Parathyroid adenoma (tissue), 2 donors: Measurements from ENCODE around the gene STRN.
"Not testable (repeated sequence)": the region's sequence is repeated elsewhere in the genome, so short reads cannot be mapped to it uniquely, and the experiment has no call there.

Source experiments
- H2AFZ ChIP-seq: fragments of 300-600 bp; sonication (generic); one replicate; pipeline ENCODE4 v1.7.0; 2017; ENCODE audit warnings: antibody characterized with exemption, mild to moderate bottlenecking
- H3K27ac ChIP-seq: fragments of 300-600 bp; sonication (generic); one replicate; pipeline ENCODE4 v1.7.0; 2017
- H3K27me3 ChIP-seq: fragments of 300-600 bp; sonication (generic); one replicate; pipeline ENCODE4 v1.7.0; 2017; ENCODE audit warnings: low read length; ENCODE audit not compliant: control insufficient read depth, insufficient read depth
- H3K36me3 ChIP-seq: fragments of 300-600 bp; sonication (generic); one replicate; pipeline ENCODE4 v1.7.0; 2017; ENCODE audit warnings: low read length; ENCODE audit not compliant: control insufficient read depth, insufficient read depth
- H3K4me1 ChIP-seq: fragments of 300-600 bp; sonication (generic); one replicate; pipeline ENCODE4 v1.7.0; 2017; ENCODE audit warnings: control low read depth
- H3K4me2 ChIP-seq: fragments of 300-600 bp; sonication (generic); one replicate; pipeline ENCODE4 v1.7.0; 2017; ENCODE audit warnings: low read length
- H3K4me3 ChIP-seq: fragments of 300-600 bp; sonication (generic); one replicate; pipeline ENCODE4 v1.7.0; 2017; ENCODE audit warnings: low read depth, low read length
- H3K79me2 ChIP-seq: fragments of 300-600 bp; sonication (generic); one replicate; pipeline ENCODE4 v1.7.0; 2017; ENCODE audit warnings: control low read depth
- H3K9ac ChIP-seq: fragments of 300-600 bp; sonication (generic); one replicate; pipeline ENCODE4 v1.7.0; 2017; ENCODE audit warnings: mild to moderate bottlenecking
- H3K9me3 ChIP-seq: fragments of 300-600 bp; sonication (generic); one replicate; pipeline ENCODE4 v1.7.0; 2017; ENCODE audit warnings: low read length; ENCODE audit not compliant: control insufficient read depth
- TF ChIP-seq, protein P1 (sequence below): fragments of 300-600 bp; sonication (generic); IDR thresholded peaks from one replicate; pipeline ENCODE4 v1.7.0; 2017; ENCODE audit warnings: antibody characterized with exemption, mild to moderate bottlenecking
- donor health status: primary hyperparathyroidism.

The STRN gene

DNA sequence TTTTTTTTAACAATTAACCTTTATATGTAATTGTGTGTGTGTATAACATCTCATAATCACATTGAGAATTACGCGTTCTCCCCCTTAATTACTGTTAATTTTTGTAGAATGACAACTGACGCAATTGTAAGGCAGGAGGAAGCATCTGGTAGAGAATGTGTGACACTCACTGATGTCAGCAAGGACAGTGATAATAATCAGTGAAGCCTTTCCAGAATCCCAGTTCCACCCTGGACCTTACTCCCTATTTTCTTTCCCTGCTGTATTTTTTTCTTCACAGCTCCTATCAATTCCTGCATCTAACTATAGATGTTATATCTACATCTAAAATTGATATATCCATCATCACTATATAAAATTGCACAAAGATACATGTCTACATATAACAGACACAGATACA, 16.1 kb upstream of the STRN start:
- H3K79me2 ChIP-seq, result no peaks in the 10 kb centered on the region

DNA sequence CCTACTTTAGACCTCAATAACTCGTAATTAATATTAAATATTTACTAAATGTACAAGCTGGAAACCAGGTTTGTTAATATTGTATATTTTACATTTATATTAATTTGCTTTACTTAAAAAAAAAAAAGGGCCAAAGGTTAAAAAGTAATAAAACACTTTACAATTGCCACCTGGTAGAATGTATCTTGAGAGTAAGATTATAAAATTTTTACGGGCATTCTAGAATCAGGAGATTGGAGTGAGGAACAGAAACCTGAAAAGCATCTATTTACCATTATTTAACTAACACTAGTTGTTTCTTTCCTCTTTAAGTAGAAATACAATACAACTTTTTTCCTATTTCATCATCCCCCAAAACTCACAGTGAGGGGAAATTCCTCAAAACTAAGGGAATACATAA, 15.6 kb upstream of the STRN start:
- Histone ChIP-seq H3K27ac (no peak overlapping the region), H3K4me2 (no peak overlapping the region), H3K9ac (no peak overlapping the region), H3K79me2 (no peaks in the 10 kb centered on the region), H3K27me3 (no peaks in the 10 kb centered on the region), H2AFZ (no peak overlapping the region), H3K4me1 (no peaks in the 10 kb centered on the region), H3K9me3 (no peaks in the 10 kb centered on the region), H3K36me3 (no peaks in the 10 kb centered on the region), H3K4me3 (no peak overlapping the region)
- TF ChIP-seq, protein P1, sequence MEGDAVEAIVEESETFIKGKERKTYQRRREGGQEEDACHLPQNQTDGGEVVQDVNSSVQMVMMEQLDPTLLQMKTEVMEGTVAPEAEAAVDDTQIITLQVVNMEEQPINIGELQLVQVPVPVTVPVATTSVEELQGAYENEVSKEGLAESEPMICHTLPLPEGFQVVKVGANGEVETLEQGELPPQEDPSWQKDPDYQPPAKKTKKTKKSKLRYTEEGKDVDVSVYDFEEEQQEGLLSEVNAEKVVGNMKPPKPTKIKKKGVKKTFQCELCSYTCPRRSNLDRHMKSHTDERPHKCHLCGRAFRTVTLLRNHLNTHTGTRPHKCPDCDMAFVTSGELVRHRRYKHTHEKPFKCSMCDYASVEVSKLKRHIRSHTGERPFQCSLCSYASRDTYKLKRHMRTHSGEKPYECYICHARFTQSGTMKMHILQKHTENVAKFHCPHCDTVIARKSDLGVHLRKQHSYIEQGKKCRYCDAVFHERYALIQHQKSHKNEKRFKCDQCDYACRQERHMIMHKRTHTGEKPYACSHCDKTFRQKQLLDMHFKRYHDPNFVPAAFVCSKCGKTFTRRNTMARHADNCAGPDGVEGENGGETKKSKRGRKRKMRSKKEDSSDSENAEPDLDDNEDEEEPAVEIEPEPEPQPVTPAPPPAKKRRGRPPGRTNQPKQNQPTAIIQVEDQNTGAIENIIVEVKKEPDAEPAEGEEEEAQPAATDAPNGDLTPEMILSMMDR, result no peak

More for the DNA sequence above, 16.1 kb upstream of the STRN start:
- no peak overlapping the region for H3K27ac ChIP-seq
- no peak overlapping the region for H2AFZ ChIP-seq
- H3K9ac ChIP-seq, result no peak overlapping the region
- H3K36me3 ChIP-seq, result no peaks in the 10 kb centered on the region
- TF ChIP-seq, protein P1, result no peak
- H3K4me2 ChIP-seq, result no peak overlapping the region
- no peaks in the 10 kb centered on the region for H3K9me3 ChIP-seq
- no peaks in the 10 kb centered on the region for H3K4me1 ChIP-seq
- no peak overlapping the region for H3K4me3 ChIP-seq
- no peaks in the 10 kb centered on the region for H3K27me3 ChIP-seq

DNA sequence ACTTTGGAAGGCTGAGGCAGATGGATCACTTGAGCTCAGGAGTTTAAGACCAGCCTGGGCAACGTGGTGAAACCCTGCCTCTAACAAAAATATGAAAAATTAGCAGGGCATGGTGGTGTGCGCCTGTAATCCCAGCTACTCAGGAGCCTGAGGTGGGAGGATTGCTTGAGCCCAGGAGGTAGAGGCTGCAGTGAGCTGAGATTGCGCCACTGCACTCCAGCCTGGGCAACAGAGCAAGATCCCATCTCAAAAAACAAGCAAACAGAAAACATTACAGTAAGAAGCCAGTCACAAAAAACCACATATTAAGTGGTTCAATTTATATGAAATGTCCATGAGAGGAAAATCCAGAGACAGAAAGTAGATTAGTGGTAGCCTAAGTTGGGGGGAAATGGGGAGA, 12.7 kb upstream of the STRN start:
- H3K4me2 ChIP-seq, H3K27me3 ChIP-seq, H3K4me1 ChIP-seq, H3K36me3 ChIP-seq, H3K9ac ChIP-seq, H3K4me3 ChIP-seq, H2AFZ ChIP-seq, H3K27ac ChIP-seq, H3K79me2 ChIP-seq, H3K9me3 ChIP-seq: not testable (repeated sequence)

DNA sequence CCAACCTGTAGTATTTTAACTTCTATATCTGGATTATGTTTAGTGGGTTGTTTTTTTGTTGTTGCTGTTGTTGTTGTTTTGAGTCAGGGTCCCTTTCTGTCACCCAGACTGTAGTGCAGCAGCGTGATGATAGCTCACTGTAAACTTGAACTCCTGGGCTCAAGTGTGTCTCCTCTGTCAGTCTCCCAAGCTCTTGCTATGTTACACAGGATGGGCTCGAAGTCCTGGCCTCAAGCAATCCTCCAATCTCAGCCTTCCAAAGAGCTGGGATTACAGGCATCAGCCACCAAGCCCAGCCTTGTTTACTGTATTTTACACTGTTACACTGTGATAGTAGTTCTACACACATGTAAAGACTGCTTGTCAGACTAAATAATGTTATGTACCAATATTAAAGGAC, 9.7 kb upstream of the STRN start:
- TF ChIP-seq, protein P1, result no peak
- no peaks in the 10 kb centered on the region for H3K27me3 ChIP-seq

DNA sequence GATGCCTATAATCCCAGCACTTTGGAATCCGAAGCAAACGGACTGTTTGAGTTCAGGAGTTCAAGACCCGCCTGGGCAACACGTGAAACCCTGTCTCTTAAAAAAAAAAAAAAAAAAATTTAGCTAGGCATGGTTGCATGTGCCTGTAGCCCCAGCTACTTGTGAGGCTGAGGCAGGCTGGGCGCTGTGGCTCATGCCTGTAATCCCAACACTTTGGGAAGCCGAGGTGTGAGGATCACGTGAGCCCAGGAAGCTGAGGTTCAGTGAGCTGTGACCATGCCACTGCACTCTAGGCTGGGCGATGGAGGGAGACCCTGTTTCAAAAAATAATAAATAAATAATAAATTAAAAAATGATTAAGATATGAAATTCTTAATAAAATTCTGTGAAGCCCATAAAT, 9.0 kb upstream of the STRN start:
- Histone ChIP-seq H3K27ac (no peak overlapping the region), H3K9ac (no peak overlapping the region), H3K4me2 (no peak overlapping the region), H3K9me3 (no peaks in the 10 kb centered on the region), H3K79me2 (no peaks in the 10 kb centered on the region), H3K27me3 (no peaks in the 10 kb centered on the region), H3K4me3 (no peak overlapping the region), H2AFZ (no peak overlapping the region), H3K4me1 (no peaks in the 10 kb centered on the region), H3K36me3 (no peaks in the 10 kb centered on the region)
- TF ChIP-seq, protein P1, result no peak

More for the DNA sequence above, 9.7 kb upstream of the STRN start:
- Histone ChIP-seq H3K9me3 (no peaks in the 10 kb centered on the region), H3K27ac (no peak overlapping the region), H3K4me1 (no peaks in the 10 kb centered on the region), H3K4me3 (no peak overlapping the region), H3K9ac (no peak overlapping the region), H2AFZ (no peak overlapping the region), H3K79me2 (no peaks in the 10 kb centered on the region), H3K36me3 (no peaks in the 10 kb centered on the region), H3K4me2 (no peak overlapping the region)
